WTC11 (cell line): ENCODE measurements around the gene GSTA4. TPM values are rescaled to one million over a fixed set of nuclear protein-coding genes. Genes with fewer than 3 reads are reported as not detected.

ENCODE experiments used
- ATAC-seq: fragments of 200-7000 bp; cut with Tn5 transposase; 2 replicates; pipeline ENCODE4 v1.10.0; 2021; ENCODE audit warnings: mild to moderate bottlenecking, moderate library complexity
- CTCF ChIA-PET: fragments of 300-600 bp; sonication (Branson Sonifier 250); formaldehyde crosslinking; loops from one replicate; lab custom pipeline; 2021; ENCODE audit warnings: antibody characterized with exemption; lab: Charles Lee
- POLR2A ChIA-PET: fragments of 350-600 bp; sonication (Branson Sonifier 250); formaldehyde crosslinking; loops from one replicate; lab custom pipeline; 2021; ENCODE audit warnings: antibody characterized with exemption; lab: Charles Lee
- DNase-seq: peaks from one replicate; pipeline ENCODE4 v3.0.0; 2021; ENCODE audit warnings: low spot score
- H3K27ac Mint-ChIP-seq: 2 replicates; pipeline ENCODE4 v1.8.0; 2021; ENCODE audit warnings: mixed read lengths
- H3K27me3 Mint-ChIP-seq: 2 replicates; pipeline ENCODE4 v1.8.0; 2021; ENCODE audit warnings: low read depth, mild to moderate bottlenecking, moderate library complexity, mixed read lengths
- H3K36me3 Mint-ChIP-seq: 2 replicates; pipeline ENCODE4 v1.8.0; 2021; ENCODE audit warnings: mixed read lengths
- H3K4me1 Mint-ChIP-seq: 2 replicates; pipeline ENCODE4 v1.8.0; 2022; ENCODE audit warnings: mixed read lengths
- H3K4me3 Mint-ChIP-seq: 2 replicates; pipeline ENCODE4 v1.8.0; 2021; ENCODE audit warnings: mild to moderate bottlenecking, moderate library complexity, mixed read lengths
- H3K9me3 Mint-ChIP-seq: 2 replicates; pipeline ENCODE4 v1.8.0; 2021; ENCODE audit warnings: mixed read lengths
- ATF3 ChIP-seq: sonication (generic); formaldehyde crosslinking; conservative IDR thresholded peaks from 2 replicates; pipeline ENCODE4 v1.8.1; 2022; ENCODE audit warnings: mild to moderate bottlenecking, missing genetic modification reagents
- CREB1 ChIP-seq: sonication (generic); formaldehyde crosslinking; IDR thresholded peaks from 2 replicates; pipeline ENCODE4 v1.8.0; 2023; ENCODE audit warnings: mild to moderate bottlenecking, missing genetic modification reagents
- CREM ChIP-seq: sonication (generic); formaldehyde crosslinking; IDR thresholded peaks from 2 replicates; pipeline ENCODE4 v1.8.1; 2022; ENCODE audit warnings: mild to moderate bottlenecking, missing genetic modification reagents, moderate library complexity
- ELF4 ChIP-seq: sonication (generic); formaldehyde crosslinking; IDR thresholded peaks from 2 replicates; pipeline ENCODE4 v1.8.1; 2022; ENCODE audit warnings: low read depth, mild to moderate bottlenecking, moderate library complexity, missing genetic modification reagents
- FOXK1 ChIP-seq: sonication (generic); formaldehyde crosslinking; IDR thresholded peaks from 2 replicates; pipeline ENCODE4 v1.8.0; 2022; ENCODE audit warnings: mild to moderate bottlenecking, moderate library complexity, missing genetic modification reagents
- FOXP4 ChIP-seq: sonication (generic); formaldehyde crosslinking; IDR thresholded peaks from 2 replicates; pipeline ENCODE4 v1.8.0; 2022; ENCODE audit warnings: mild to moderate bottlenecking, missing genetic modification reagents
- GABPB1 ChIP-seq: sonication (generic); formaldehyde crosslinking; IDR thresholded peaks from 2 replicates; pipeline ENCODE4 v1.8.1; 2023; ENCODE audit warnings: mild to moderate bottlenecking, missing genetic modification reagents
- GRHL2 ChIP-seq: fragments of 250-450 bp; sonication (Bioruptor Pico); IDR thresholded peaks from 2 replicates; pipeline ENCODE4 v1.8.0; 2022; ENCODE audit warnings: mild to moderate bottlenecking, moderate library complexity; ENCODE audit not compliant: insufficient replicate concordance, severe bottlenecking
- GTF2I ChIP-seq: fragments of 250-450 bp; sonication (Bioruptor Pico); conservative IDR thresholded peaks from 2 replicates; pipeline ENCODE4 v1.4.0; 2021; ENCODE audit warnings: mild to moderate bottlenecking
- MAX ChIP-seq: sonication (generic); formaldehyde crosslinking; IDR thresholded peaks from 2 replicates; pipeline ENCODE4 v1.8.0; 2022; ENCODE audit warnings: mild to moderate bottlenecking, missing genetic modification reagents
- PRRX2 ChIP-seq: fragments of 250-450 bp; sonication (Bioruptor Pico); IDR thresholded peaks from 2 replicates; pipeline ENCODE4 v1.8.0; 2021; ENCODE audit warnings: mild to moderate bottlenecking
- TEAD1 ChIP-seq: sonication (generic); formaldehyde crosslinking; IDR thresholded peaks from 2 replicates; pipeline ENCODE4 v1.8.0; 2022; ENCODE audit warnings: mild to moderate bottlenecking, missing genetic modification reagents
- TEAD4 ChIP-seq: sonication (generic); formaldehyde crosslinking; IDR thresholded peaks from 2 replicates; pipeline ENCODE4 v1.8.0; 2022; ENCODE audit warnings: mild to moderate bottlenecking, missing genetic modification reagents
- ZBTB21 ChIP-seq: sonication (generic); formaldehyde crosslinking; IDR thresholded peaks from 2 replicates; pipeline ENCODE4 v1.8.1; 2023; ENCODE audit warnings: mild to moderate bottlenecking, missing genetic modification reagents, borderline replicate concordance
- ZNF219 ChIP-seq: sonication (generic); formaldehyde crosslinking; IDR thresholded peaks from 2 replicates; pipeline ENCODE4 v1.8.0; 2023; ENCODE audit warnings: missing genetic modification reagents, mild to moderate bottlenecking, borderline replicate concordance
- ZSCAN18 ChIP-seq: fragments of 250-450 bp; sonication (Bioruptor Pico); IDR thresholded peaks from 2 replicates; pipeline ENCODE4 v2.1.2; 2022; ENCODE audit warnings: mild to moderate bottlenecking, moderate library complexity
- total RNA-seq: library from RNA; stranded (reverse); gene quantifications from 3 replicates; pipeline ENCODE4 v1.2.3, GENCODE V29; 2021
- TF ChIP-seq, protein P1 (sequence below): fragments of 250-450 bp; sonication (Bioruptor Pico); conservative IDR thresholded peaks from 2 replicates; pipeline ENCODE4 v1.9.0; 2021; ENCODE audit warnings: mild to moderate bottlenecking
- TF ChIP-seq, protein P2 (sequence below): sonication (generic); formaldehyde crosslinking; IDR thresholded peaks from 2 replicates; pipeline ENCODE4 v1.8.1; 2022; ENCODE audit warnings: low read depth, mild to moderate bottlenecking, moderate library complexity, missing genetic modification reagents, borderline replicate concordance
- TF ChIP-seq, protein P3 (sequence below): sonication (generic); formaldehyde crosslinking; IDR thresholded peaks from 2 replicates; pipeline ENCODE4 v1.8.0; 2023; ENCODE audit warnings: missing genetic modification reagents, mild to moderate bottlenecking, borderline replicate concordance
- TF ChIP-seq, protein P4 (sequence below): fragments of 250-450 bp; sonication (Bioruptor Pico); IDR thresholded peaks from 2 replicates; pipeline ENCODE4 v1.9.0; 2021; ENCODE audit warnings: mild to moderate bottlenecking

Gene GSTA4
- total RNA-seq, 1 experiment from 2014 or later: 12.6 TPM

DNA sequence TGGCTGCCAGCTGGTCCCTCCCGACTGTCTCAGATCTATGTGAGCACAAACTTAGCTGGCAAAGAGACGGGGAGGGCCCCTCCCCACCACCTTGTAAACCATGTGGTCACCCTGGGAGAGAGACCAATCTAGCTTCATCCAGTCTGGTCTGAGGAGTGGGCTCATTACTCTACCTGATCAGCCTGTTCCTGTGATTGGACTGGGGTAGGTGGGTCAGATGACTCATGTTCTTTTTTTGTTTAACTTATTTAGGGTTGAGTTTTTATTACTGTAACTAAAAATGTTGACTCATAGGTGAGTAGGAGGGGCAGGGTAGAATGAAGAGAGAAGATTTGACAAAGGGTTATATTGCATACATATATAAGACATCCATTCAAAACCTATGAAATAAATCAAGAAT, 4.7 kb downstream of the GSTA4 start:
- Mint-ChIP-seq H3K4me1 (peaks cover 19% of the 10 kb centered on the region), H3K9me3 (no peaks in the 10 kb centered on the region), H3K36me3 (peaks cover 9% of the 10 kb centered on the region), H3K27ac (no peak overlapping the region), H3K4me3 (no peak overlapping the region), H3K27me3 (peaks cover 2% of the 10 kb centered on the region)
- no peak for DNase-seq
- no peak for TF ChIP-seq TEAD1 (CRISPR knock-in tag)
- no peak for TF ChIP-seq GTF2I (CRISPR knock-in tag)
- no peak for TF ChIP-seq FOXP4 (CRISPR knock-in tag)
- TF ChIP-seq PRRX2 (CRISPR knock-in tag): no peak
- no peak for TF ChIP-seq ELF4 (CRISPR knock-in tag)
- TF ChIP-seq, protein P1, sequence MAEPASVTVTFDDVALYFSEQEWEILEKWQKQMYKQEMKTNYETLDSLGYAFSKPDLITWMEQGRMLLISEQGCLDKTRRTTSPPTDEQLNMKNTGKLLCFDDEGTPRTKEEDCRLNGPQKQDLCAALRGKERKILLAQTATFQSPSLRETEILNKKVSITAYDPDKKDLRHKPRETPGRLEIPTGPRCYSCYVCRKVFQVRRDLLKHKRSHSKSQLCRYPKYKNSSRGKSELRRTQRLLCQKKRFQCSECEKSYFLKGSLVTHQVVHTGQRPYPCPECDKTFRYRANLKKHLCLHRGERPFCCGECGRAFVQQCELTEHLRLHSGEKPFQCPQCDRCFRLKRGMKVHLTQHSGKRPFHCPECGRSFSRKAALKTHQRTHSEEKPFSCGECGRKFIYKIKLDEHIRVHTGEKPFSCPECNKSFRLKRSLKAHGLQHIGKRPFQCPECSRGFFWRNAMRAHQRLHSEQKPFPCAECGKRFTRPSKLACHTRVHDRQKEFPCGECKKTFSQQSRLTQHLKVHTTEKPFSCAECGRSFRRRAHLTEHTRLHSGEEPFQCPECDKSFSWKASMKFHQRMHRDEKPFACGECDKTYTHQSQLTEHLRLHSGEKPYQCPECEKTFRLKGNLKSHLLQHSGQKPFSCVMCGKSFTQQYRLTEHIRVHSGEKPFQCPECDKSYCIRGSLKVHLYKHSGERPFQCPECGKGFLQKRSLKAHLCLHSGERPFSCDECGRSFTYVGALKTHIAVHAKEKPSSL (CRISPR knock-in tag): no peak
- no peak for TF ChIP-seq CREB1
- no peak for TF ChIP-seq ZNF219
- TF ChIP-seq, protein P2, sequence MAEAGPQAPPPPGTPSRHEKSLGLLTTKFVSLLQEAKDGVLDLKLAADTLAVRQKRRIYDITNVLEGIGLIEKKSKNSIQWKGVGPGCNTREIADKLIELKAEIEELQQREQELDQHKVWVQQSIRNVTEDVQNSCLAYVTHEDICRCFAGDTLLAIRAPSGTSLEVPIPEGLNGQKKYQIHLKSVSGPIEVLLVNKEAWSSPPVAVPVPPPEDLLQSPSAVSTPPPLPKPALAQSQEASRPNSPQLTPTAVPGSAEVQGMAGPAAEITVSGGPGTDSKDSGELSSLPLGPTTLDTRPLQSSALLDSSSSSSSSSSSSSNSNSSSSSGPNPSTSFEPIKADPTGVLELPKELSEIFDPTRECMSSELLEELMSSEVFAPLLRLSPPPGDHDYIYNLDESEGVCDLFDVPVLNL (CRISPR knock-in tag): no peak
- no peak for TF ChIP-seq FOXK1 (CRISPR knock-in tag)
- no peak for TF ChIP-seq ZBTB21 (CRISPR knock-in tag)
- TF ChIP-seq TEAD4 (CRISPR knock-in tag): no peak
- TF ChIP-seq, protein P3, sequence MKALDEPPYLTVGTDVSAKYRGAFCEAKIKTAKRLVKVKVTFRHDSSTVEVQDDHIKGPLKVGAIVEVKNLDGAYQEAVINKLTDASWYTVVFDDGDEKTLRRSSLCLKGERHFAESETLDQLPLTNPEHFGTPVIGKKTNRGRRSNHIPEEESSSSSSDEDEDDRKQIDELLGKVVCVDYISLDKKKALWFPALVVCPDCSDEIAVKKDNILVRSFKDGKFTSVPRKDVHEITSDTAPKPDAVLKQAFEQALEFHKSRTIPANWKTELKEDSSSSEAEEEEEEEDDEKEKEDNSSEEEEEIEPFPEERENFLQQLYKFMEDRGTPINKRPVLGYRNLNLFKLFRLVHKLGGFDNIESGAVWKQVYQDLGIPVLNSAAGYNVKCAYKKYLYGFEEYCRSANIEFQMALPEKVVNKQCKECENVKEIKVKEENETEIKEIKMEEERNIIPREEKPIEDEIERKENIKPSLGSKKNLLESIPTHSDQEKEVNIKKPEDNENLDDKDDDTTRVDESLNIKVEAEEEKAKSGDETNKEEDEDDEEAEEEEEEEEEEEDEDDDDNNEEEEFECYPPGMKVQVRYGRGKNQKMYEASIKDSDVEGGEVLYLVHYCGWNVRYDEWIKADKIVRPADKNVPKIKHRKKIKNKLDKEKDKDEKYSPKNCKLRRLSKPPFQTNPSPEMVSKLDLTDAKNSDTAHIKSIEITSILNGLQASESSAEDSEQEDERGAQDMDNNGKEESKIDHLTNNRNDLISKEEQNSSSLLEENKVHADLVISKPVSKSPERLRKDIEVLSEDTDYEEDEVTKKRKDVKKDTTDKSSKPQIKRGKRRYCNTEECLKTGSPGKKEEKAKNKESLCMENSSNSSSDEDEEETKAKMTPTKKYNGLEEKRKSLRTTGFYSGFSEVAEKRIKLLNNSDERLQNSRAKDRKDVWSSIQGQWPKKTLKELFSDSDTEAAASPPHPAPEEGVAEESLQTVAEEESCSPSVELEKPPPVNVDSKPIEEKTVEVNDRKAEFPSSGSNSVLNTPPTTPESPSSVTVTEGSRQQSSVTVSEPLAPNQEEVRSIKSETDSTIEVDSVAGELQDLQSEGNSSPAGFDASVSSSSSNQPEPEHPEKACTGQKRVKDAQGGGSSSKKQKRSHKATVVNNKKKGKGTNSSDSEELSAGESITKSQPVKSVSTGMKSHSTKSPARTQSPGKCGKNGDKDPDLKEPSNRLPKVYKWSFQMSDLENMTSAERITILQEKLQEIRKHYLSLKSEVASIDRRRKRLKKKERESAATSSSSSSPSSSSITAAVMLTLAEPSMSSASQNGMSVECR (CRISPR knock-in tag): no peak
- TF ChIP-seq CREM (CRISPR knock-in tag): no peak
- ATAC-seq: no peak
- ChIA-PET CTCF (no interaction called here), POLR2A (no interaction called here)

DNA sequence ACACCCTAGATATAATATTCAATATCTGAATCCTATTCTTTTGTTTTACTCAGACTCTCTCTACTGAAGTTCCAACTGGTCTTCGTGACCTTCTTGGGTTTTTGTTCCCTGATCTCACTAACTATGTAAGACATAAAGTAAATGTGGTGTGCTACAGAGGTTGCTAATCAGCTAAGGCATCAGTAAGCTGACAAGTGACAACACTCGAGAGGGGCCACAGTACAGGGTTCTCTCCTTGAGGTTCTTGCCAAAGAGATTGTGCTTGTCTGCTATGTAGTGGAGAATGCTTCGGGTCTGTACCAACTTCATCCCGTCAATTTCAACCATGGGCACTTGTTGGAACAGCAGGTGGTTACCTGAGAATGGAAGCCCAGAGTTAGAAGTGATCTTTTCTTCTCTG, 9.9 kb downstream of the GSTA4 start:
- ATAC-seq (no peak), DNase-seq (no peak)
- no peaks in the 10 kb centered on the region for H3K9me3 Mint-ChIP-seq
- ChIA-PET POLR2A (no interaction called here), CTCF (no interaction called here)
- no peak overlapping the region for H3K4me3 Mint-ChIP-seq
- H3K27ac Mint-ChIP-seq: no peak overlapping the region
- peaks cover 25% of the 10 kb centered on the region for H3K36me3 Mint-ChIP-seq
- peaks cover 6% of the 10 kb centered on the region for H3K4me1 Mint-ChIP-seq
- H3K27me3 Mint-ChIP-seq: no peaks in the 10 kb centered on the region
- TF ChIP-seq GRHL2 (no peak), GTF2I (CRISPR knock-in tag) (no peak), GABPB1 (CRISPR knock-in tag) (no peak), MAX (no peak), ZSCAN18 (CRISPR knock-in tag) (no peak), ATF3 (CRISPR knock-in tag) (no peak)
- TF ChIP-seq, protein P4, sequence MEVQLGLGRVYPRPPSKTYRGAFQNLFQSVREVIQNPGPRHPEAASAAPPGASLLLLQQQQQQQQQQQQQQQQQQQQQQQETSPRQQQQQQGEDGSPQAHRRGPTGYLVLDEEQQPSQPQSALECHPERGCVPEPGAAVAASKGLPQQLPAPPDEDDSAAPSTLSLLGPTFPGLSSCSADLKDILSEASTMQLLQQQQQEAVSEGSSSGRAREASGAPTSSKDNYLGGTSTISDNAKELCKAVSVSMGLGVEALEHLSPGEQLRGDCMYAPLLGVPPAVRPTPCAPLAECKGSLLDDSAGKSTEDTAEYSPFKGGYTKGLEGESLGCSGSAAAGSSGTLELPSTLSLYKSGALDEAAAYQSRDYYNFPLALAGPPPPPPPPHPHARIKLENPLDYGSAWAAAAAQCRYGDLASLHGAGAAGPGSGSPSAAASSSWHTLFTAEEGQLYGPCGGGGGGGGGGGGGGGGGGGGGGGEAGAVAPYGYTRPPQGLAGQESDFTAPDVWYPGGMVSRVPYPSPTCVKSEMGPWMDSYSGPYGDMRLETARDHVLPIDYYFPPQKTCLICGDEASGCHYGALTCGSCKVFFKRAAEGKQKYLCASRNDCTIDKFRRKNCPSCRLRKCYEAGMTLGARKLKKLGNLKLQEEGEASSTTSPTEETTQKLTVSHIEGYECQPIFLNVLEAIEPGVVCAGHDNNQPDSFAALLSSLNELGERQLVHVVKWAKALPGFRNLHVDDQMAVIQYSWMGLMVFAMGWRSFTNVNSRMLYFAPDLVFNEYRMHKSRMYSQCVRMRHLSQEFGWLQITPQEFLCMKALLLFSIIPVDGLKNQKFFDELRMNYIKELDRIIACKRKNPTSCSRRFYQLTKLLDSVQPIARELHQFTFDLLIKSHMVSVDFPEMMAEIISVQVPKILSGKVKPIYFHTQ (CRISPR knock-in tag): no peak
